Thyroid gland (tissue), 4 donors: ENCODE data around the gene COL5A3.

Experiments
- POLR2A ChIP-seq, 2 donors: fragments of 450-650 bp; IDR thresholded peaks; one replicate each; pipeline ENCODE4 v1.6.1; 2017; ENCODE audit warnings: antibody characterized with exemption in 2 of 2, mild to moderate bottlenecking in 2 of 2, moderate library complexity in 1 of 2
- TF ChIP-seq, protein P1 (sequence below), 6 experiments: fragments of 200-600 bp in 3 of 6; fragments of 450-650 bp in 3 of 6; sonication (generic) in 3 of 6; IDR thresholded peaks; one replicate each; pipeline ENCODE4 v1.5.1; 2016 to 2019; ENCODE audit warnings: antibody characterized with exemption in 6 of 6, mild to moderate bottlenecking in 2 of 6, inconsistent platforms in 1 of 6, moderate library complexity in 1 of 6

DNA sequence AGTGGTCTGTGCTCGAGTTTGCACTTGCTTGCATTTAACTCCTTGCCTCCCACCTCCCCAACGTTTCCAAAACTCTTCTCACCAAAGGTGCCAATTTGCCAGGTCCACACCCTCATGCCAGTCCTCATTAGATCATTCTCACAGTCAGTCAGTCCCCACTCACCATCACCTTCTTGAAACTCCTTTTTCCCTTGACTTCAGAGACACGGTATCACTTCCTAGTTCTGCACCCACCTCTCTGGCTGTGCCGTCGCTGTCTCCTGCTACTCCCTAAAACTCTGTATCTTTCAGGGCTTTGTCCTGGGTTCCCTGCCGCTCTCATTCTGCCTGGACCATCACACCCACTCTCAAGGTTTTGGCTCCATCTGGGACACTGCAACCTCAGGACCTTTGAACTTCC is 93.6 kb downstream of the COL5A3 start:
- TF ChIP-seq, protein P1, sequence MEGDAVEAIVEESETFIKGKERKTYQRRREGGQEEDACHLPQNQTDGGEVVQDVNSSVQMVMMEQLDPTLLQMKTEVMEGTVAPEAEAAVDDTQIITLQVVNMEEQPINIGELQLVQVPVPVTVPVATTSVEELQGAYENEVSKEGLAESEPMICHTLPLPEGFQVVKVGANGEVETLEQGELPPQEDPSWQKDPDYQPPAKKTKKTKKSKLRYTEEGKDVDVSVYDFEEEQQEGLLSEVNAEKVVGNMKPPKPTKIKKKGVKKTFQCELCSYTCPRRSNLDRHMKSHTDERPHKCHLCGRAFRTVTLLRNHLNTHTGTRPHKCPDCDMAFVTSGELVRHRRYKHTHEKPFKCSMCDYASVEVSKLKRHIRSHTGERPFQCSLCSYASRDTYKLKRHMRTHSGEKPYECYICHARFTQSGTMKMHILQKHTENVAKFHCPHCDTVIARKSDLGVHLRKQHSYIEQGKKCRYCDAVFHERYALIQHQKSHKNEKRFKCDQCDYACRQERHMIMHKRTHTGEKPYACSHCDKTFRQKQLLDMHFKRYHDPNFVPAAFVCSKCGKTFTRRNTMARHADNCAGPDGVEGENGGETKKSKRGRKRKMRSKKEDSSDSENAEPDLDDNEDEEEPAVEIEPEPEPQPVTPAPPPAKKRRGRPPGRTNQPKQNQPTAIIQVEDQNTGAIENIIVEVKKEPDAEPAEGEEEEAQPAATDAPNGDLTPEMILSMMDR (IDR thresholded peaks at IDR 0.05), result no peak
- no peak for TF ChIP-seq POLR2A (IDR thresholded peaks at IDR 0.05)
